HG03064 (cell line): ENCODE results near the gene ZNF827.

Source experiments
- ATAC-seq: cut with Tn5 transposase; IDR thresholded peaks from one replicate; pipeline ENCODE4 v1.9.1; 2021; ENCODE audit warnings: low read depth; ENCODE audit not compliant: unreplicated experiment

Gene ZNF827

DNA sequence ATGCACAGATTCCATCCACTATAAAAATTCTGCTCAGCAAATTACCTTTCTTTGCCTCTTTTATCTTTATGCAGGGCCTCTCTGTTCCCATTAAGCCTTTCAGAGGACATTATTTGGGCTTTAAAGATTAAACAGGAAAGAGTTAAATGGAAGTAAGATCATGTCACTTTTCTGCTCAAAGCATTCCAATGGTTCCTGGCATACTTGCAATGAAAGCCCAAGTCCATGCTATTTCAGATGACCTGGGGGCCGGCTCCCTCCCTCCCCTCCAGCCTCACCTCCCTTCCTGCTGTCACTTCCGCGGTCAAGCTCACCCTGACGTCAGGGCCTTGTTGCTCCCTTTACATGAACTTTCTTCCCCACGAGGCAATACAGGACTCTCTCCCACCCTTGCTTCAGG, 133.1 kb downstream of the ZNF827 start:
- no peak for ATAC-seq

DNA sequence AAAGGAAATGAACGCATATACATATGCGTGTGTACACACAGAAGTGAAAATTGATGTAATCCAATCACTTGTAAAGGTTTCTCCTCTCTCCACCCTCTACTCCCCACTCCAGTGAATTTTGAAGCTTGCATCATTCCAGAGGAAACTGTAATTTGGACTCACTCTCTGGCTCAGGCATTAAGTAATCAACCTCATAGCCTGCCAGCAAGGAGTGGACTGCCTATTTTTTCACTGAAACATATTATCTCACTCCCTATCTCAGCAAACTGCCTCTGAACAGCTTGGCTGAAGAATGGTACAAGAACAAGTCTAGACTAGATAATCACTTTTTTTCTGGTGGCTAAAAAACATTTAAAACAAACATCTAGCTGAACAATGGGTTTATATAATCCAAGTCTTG, 134.5 kb downstream of the ZNF827 start:
- ATAC-seq: no peak

DNA sequence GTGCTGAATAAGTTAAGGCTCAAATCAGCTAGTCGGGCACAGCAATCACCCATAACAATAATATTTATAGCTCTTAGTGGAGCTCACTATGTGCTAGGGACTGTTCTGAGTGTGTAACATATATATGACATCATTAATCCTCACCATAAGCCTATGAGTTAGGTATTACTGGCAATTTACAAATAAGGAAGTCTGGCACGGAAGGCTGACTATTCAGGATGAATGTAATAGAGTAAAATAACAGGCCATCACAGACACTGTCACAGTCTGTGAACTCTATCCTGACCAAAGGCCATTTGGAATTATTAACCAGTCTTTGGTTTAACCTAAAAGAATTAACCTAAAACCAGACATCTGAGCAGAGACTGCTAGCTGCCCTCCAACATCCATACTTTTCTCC, 139.4 kb downstream of the ZNF827 start:
- no peak for ATAC-seq

DNA sequence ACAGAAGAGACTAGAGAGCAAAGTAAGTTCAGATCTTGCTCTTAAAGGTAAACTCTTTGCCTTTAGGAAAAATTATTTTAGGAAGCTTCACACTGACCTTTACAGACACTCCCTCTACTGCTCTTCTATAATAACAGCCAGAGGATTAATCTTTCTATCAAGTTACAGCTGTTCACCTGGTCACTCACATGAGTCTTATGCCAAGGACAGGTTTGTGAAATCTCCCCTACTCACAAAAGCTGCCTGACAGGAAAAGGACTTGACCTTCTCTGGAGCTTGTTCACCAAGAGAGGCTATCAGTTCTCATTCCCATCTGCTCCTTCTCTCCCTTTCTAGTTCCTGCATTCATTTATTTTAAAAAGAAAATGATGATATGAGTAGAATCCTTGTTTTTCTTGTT, 141.3 kb downstream of the ZNF827 start:
- ATAC-seq: no peak

DNA sequence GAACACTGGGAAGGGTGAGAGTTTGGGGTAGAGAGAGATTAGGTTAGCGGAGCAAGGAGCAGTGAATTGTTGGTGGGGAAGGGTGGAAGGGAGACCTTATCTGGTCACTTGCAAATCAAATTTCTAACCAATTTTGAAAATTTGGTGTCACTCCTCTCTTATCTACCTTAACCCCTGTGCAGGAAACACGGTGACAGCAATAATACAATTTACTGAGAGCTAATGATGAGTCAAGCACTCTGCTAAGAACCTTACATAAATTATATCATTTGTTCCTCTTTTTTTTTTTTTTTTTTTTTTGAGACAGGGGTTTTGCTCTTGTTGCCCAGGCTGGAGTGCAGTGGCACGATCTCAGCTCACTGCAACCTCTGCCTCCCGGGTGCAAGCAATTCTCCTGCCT, 142.3 kb downstream of the ZNF827 start:
- no peak for ATAC-seq

DNA sequence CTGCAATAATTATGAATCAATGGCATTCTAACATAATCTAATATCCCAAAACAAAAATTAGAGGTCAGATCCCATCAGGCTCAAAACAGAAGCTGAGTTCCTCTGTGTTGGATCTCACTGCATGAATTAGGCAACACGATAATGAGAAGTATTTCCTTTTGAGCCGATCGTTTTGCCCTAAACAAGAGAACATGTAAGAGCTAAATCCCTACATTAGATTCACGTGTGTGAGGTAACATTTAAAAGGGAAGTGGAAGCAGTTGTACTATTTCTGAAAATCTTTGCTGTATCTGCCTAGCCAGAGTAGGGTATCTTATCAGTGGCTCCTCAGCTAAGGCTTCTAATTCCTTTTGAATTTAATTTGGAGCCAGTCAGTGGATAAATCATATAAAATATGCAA, 143.1 kb downstream of the ZNF827 start:
- ATAC-seq: no peak

DNA sequence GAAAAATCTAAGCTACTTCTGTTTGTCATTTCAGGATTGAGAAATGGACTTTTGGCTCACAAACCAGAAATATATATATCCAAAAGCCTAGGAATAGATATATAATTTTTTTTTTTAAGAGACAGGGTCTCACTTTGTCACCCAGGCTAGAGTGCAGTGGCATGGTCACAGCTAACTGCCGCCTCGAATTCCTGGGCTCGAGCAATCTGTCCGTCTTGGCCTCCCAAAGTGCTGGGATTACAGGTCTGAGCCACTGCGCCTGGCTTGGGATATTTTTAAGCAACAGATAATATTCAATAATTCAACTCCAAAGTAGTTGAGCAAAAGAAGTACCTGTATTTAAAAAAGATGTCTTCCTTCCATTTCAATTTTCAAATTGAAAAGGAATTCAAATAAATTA, 146.2 kb downstream of the ZNF827 start:
- no peak for ATAC-seq

DNA sequence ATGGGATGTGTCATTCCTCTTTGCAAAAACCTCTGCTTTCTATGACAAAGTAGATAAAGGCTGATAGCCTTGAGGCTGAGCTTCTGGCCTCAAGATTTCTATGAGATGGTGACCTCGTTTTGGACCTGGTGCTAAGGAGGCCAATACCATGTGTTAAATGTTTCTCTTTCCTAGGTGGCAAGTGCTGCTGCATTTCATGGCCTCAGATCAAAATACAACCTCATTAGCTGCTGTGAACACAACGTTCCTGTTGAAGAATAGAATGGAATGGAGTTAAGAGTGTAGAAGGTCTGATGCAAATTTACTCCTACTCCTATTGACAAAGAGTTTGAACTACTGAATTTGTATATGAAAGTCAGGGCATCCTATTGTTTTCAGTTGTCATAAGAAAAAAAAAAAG, 146.6 kb downstream of the ZNF827 start:
- ATAC-seq: no peak

DNA sequence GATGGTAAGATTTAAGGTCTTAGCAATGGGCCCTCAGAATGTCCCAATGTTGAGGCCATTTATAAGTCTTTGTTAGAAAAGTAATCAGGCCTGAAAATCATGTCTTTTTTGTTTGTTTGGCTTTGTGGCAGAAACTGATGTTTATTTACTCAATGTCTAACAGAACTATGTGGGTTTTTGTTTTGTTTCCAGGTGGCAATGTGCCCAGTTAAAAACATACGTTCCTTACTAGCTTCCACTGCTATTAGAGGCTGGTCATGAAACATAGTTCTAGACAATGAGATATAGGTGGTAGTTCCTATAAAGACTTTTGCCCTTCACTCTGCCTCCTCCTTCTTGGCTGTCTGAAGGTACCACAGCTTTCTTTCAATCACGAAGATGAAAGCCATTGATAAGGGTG, 149.9 kb downstream of the ZNF827 start:
- ATAC-seq: no peak

DNA sequence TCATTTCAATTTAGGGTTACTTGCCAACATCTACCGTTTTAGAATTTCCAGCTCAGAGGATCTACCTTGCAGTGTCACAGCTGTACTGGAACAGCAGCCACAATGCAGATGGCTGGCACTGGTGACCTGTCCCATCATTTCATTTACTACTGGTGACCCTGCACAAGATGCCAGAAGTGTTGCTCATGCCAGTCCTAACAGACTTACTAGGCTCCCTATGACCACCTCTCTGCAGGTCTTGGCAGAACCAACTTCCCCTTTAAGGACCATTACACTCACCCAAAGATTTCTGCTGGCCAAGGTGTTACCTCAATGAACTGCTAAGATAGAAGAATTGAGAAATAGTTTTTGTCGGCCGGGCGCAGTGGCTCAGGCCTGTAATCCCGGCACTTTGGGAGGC, 151.8 kb downstream of the ZNF827 start:
- no peak for ATAC-seq

DNA sequence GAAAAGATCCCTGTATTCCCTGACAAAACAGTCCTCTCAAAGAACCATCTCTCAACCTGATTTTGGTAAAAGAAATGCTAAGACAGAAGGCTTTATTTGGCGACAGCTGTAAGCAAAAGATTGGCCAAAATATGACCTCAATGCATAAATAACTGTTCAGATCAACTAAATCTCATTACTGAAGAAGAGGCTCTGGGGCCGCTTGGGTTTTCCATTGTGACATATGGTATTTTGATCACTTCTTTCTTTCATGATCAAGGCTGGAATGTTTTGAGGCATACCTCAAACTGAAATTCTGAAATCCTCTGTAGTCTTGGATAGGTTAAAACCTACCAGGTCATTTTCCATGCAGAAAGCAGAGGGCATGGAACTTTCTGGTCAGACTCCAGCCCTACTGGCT, 152.4 kb downstream of the ZNF827 start:
- no peak for ATAC-seq

DNA sequence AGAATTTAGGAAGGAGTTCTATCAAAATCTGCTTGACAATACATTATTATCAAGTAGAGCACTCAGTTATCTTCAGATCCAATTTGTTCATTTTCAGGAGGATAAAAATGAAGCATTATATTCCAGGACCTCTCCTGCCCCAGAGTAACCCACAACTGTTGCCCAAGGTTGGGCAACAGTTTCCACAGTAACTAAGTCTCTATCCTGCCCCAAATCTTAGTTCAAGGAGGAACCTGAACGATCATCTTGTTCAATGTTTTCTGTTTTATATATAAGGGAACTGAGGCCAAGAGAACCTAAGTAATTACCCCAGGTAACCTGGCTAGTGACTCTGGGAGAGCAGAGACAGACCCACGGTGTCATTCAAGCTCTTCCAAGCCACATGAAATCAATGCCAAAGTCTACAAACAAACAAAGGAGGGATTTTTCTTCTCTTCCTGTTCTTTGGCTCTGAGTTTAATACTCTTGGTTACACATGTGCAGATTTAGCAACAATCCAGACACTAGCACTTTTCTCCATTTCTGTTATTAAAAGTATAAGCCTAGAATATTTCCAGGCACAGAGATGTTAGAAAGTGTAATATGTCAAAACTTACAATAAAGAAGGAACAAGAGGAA, 153.1 kb downstream of the ZNF827 start:
- ATAC-seq: no peak

DNA sequence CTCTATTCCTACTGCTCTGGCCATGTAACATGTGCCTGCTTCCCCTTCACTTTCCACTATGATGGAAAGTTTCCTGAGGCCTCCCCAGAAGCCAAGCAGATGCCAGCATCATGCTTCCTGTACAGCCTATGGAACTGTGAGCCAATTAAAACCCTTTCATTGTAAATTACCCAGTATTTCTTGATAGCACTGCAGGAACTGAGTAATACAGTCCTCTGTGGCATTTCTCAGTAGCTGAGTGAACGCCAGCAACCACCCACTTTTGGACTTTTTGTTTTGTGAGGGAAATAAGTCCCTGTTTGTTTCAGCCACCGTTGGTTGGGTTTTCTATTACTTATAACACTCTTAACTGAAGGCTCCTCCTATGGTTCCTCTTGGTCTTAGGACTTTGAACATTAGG, 154.6 kb downstream of the ZNF827 start:
- no peak for ATAC-seq

DNA sequence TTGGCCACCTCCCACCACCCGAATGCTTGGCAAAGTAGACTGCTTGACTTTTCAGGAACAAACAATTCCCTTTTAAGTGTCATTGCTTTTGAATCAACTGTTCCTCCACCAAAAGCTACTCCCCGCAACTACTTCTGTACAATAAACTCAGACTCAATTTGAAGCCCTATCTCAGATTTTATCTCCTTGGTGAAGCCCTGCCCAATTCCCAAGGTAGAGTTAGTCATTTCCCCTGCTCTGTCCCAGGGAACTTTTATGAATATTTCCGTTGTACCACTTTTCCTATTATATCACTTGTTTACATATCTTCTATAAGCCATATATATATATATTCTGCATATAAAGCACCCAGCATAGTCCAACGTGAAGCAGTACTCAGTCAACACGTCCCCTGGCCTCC, 155.9 kb downstream of the ZNF827 start:
- ATAC-seq: no peak

DNA sequence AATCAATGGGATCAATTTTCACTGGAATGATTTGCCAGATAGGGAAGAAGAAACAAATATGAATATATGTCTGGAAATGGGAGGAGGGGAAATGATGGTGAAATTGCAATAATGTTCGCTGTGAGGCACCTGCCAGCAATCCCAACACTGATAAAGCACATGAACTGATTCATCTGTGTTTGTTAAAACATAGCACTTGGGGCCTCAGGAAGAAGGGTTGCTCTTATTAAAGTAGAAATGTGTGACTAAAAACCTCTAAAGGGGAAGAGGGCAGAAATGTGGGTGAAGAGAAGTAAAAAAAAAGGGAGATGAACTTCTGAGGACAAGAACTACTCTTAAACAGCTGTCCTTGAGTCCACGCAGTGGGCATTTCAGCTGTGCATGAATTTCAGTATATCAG, 157.3 kb downstream of the ZNF827 start:
- ATAC-seq: no peak

DNA sequence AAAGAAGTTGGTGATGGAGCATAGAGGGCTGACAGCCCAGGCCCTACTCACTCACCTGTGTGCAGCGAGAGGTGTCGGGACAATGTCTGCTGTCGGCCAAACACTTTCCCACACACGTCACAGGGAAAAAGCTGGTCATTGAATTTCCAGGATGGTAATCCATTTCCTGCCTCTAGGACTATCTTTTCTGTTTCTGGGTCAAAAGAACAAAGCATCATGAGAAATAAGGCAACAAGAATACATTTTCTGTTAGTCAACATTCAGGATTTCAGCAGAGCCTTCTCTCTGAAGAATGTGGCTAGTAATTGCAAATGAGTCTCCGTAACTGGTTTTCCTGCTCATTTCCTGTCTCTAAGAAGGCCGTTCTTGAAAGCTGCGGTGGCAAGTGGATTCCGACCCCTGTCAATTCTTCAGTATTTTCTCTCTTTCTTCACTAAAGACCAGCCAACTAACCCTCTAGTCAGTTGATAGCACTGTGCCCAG, 159.3 kb downstream of the ZNF827 start:
- no peak for ATAC-seq

DNA sequence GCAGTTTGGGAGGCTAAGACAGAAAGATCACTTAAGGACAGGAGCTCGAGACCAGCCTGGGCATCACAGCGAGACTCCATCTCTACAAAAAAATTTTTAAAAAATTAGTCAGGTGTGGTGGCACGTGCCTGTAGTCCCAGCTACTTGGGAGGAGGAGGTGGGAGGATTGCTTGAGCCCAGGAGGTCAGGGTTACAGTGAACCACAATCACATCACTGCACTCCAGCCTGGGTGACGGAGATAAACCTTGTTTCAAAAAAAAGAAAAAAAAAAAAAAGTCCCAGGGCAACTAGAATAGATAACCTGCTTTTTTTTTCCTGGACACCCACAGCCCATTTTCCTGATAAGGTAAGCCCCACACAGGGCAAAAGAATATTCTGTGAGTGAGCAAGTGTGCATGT, 162.4 kb downstream of the ZNF827 start:
- no peak for ATAC-seq

DNA sequence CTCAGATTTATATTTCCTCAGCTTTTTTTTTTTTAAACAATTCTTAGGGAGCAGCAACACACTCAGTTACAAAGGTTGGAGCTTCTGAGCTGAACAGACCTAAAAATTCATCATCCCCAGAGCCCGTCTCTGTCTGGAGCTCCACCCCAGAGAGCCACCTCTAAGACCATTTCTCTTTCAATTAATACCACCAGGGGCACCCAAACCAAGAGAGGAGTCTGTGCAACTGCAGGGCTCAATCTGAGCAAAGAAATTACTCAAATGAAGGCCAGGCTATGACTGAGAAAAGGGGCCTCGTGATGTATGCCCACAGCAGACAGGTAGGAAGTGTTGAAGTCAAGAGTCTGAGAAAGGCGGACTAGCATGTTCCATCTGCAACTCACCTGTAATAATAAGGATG, 163.2 kb downstream of the ZNF827 start:
- ATAC-seq: no peak

DNA sequence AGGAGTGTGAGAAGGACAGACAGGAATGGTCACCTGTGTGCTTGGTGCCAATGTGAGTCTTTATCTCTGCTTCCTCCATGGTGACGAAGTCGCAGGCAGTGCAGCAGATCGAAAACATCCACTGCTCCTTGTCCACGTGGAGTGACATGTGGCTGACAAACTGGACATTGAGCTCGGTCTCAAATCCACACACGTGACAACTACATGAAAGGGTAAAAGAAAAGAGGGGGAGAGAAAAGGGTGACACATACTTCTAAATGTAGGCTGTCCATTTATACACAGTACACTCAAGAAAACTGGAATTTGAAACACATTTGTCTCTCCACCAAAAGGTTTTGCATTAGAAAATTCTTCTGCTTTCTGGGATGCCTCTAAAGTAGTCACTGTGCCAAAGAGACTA, 164.2 kb downstream of the ZNF827 start:
- ATAC-seq: no peak

DNA sequence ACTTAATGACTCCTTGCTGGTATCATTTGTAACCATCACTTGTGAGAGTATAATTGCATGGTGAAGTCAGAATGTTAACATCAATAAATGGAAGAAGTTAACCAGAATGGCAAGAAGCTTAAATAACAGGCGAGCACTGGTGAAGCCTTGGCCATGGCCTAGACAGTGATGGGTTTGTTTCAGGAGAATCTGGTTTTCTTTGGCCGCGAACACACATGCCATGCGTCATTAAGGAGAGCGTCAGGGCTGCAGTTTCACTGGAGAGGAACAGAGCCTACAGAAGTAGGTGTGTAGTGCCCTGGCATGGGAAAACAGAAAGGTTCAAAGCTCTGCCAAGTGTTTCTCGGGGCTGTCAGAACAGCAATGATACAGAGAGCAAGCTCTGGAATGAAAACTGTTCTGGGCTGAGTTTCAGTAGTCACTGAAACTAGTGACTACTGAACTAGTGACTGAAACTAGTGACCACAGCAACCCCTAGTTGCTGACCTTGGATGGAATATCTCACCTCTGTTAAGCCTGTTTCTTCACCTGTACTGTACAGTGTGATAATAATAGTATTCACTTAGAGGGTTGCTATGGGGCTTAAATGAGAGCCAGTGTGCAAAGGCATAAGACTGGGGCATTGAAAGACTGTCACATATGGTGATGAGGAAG, 164.9 kb downstream of the ZNF827 start:
- peak; percentile 90 for ATAC-seq

DNA sequence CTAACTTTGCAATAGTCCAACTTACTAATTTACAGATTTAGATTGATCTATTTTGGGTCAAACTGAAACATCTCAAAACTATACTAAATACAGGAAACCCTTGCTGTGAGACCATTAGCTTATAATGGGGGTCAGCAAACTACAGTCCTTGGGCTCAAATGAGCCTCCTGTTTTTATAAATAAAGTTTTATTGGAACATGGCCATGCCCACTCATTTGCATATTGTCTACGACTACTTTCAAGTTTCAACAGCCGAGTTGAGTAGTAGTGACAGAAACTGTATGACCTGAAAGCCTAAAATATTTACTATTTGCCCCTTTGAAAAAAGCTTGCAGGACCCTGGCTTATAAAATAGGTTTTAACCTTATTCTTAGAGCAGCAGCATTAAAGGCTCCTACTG, 166.3 kb downstream of the ZNF827 start:
- ATAC-seq: no peak

DNA sequence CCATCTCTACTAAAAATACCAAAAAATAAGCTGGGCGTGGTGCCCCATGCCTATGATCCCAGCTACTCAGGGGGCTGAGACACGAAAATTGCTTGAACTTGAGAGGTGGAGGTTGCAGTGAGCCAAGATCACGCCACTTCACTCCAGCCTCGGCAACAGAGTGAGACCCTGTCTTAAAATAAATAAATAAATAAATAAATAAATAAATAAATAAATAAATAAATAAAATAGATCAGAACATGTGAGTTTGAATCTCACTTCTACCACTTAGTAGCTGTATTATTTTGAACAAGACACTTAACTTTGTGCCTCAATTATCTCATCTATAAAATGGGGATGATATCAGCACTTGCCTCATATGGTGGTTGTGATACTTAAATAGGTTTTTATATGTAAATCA, 168.5 kb downstream of the ZNF827 start:
- no peak for ATAC-seq
